CD1c-positive myeloid dendritic cell (primary cell): ENCODE measurements around the gene COQ6.
"Not testable (repeated sequence)": the region's sequence is repeated elsewhere in the genome, so short reads cannot be mapped to it uniquely, and the experiment has no call there.

Source experiments
- DNase-seq: peaks from one replicate; pipeline ENCODE4 v3.0.0-alpha.2; 2016; ENCODE audit errors: extremely low spot score

COQ6 gene

GRCh38 chr14:73977896-73978295 is 27.8 kb downstream of the COQ6 start:
- DNase-seq = no peak

- no peak for DNase-seq
Observed at GRCh38 chr14:73988065-73988464, 38.0 kb downstream of the COQ6 start.

GRCh38 chr14:73988656-73989055 is 38.6 kb downstream of the COQ6 start:
- DNase-seq = not testable (repeated sequence)

GRCh38 chr14:73991092-73991491 is 41.0 kb downstream of the COQ6 start:
- no peak for DNase-seq

GRCh38 chr14:73994926-73995325 is 44.8 kb downstream of the COQ6 start:
- not testable (repeated sequence) for DNase-seq

GRCh38 chr14:73995977-73996378 is 45.9 kb downstream of the COQ6 start:
- no peak for DNase-seq

GRCh38 chr14:73996731-73997107 is 46.6 kb downstream of the COQ6 start:
- no peak for DNase-seq

- DNase-seq = no peak
Observed at GRCh38 chr14:73997108-73997943, 47.2 kb downstream of the COQ6 start.

GRCh38 chr14:73997944-73998447 is 47.9 kb downstream of the COQ6 start:
- DNase-seq = no peak

GRCh38 chr14:73998726-73999125 is 48.6 kb downstream of the COQ6 start:
- DNase-seq = no peak

GRCh38 chr14:74005664-74006063 is 55.6 kb downstream of the COQ6 start:
- not testable (repeated sequence) for DNase-seq

- DNase-seq = no peak
Observed at GRCh38 chr14:74008843-74009499, 58.9 kb downstream of the COQ6 start.
